EH (cell line): ENCODE results near the gene RBM17.
"Not testable (repeated sequence)": the region's sequence is repeated elsewhere in the genome, so short reads cannot be mapped to it uniquely, and the experiment has no call there.

Experiments
- DNase-seq: peaks from one replicate; pipeline ENCODE4 v3.0.0-alpha.2; 2015; ENCODE audit warnings: low read depth

Gene RBM17

GRCh38 chr10:6088721-6089333 is at the start of gene RBM17:
TSS of gene RBM17 (plus strand) at chr10:6089034. CDS start at chr10:6097066, 8,032 bp downstream.
- DNase-seq, result peak; percentile 92

GRCh38 chr10:6039711-6040110 is 49.1 kb upstream of the RBM17 start:
- DNase-seq, result no peak

- no peak for DNase-seq
Observed at GRCh38 chr10:6040205-6040604, 48.6 kb upstream of the RBM17 start.

DNA sequence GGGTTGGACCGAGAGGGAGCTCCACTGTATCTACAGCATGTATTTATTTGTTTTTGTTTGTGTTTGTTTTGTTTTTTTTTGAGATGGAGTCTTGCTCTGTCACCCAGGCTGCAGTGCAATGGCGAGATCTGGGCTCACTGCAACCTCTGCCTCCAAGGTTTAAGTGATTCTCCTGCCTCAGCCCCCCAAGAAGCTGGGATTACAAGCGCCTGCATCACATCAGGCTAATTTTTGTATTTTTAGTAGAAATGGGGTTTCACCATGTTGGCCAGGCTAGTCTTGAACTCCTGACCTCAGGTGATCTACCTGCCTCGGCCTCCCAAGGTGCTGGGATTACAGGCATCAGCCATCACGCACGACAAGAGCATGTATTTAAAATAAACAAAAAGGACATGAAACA is 45.5 kb upstream of the RBM17 start:
- DNase-seq, result not testable (repeated sequence)

DNA sequence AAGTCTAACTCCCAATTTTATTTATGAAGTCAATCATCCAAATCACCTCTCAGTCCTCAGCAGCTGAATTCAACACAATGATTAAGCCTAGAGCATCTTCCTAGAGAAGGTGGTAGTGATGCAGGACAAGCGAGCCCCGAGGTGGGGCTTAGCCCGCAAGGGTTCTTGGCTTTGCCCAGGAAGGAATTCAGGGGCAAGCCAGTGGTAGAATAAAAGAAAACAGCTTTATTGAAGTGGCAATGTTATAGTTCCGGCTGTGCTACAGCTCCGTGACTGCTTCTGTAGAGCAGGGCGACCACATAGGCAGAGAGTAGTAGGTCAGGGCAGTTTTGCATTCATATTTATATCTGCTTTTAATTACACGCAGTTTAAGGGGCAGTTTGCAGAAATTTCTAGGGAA is 44.8 kb upstream of the RBM17 start:
- no peak for DNase-seq

DNA sequence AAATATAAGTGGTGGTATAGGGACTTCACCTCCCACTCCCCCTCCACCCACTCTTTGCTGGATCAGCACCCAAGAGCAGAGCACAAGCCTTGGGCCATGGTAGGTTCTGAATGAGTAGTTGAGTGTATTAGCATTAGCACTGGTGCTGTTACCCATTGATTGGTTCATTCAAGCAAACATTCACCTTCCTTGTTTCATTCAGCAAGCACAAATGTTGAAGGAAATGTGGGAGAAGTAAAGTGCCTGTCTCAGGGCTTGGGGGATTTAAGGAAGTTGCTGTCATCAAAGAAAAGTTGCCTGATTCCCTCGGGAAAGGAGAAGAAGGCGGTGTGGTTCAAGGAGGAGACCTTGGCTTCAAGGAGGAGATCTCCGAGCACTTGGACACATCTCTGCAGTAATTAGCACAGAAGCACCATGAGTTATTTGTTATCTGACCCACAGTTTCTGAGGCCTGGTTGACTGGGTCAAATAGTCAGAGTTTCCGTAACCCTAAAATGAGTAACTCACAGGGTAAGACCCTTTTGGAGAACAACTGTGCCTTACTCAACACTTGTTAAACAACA is 44.0 kb upstream of the RBM17 start:
- DNase-seq, result no peak

GRCh38 chr10:6045314-6045848 is 43.5 kb upstream of the RBM17 start:
- no peak for DNase-seq

DNA sequence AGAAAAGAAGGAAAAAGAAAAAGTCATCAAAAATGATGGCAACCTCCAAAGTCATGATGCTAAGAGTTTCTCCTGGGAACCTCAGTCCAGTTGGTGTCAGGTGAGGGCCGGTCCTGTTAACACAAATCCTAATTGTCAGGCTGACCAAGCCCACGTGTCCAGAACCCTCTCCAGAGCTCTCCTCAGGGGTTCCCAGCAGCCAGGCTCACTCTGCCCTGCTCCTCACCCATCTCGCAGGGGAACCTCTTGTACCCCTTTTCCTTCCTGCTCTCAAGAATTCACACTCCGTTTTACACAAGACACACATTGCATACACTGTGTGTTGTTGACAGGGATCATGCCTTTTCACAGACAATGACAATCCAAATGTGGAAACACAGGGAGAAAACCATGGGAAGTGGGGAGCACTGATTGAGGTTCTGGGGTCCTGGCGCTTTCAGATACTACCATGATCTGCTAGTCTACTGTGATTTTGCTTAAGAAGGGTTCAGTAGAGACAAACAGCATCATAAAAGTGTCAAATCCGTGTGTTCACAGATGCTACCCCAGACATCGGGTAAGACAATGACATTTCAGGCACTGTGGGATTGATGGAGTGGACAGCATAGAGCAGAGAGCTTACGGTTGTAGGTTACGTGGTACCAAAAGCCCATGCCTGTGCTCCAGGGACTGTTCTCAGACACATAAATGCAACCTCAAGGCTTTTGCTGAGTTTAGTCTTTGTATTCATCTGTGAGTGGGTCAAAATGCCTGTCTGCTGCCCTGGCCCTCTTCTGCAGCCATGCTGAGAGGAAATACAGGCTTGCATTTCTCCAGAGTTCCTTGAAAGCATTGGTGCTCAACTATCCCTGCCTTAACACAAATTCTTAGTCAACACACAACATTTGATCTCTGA is 42.7 kb upstream of the RBM17 start:
- DNase-seq, result no peak

DNA sequence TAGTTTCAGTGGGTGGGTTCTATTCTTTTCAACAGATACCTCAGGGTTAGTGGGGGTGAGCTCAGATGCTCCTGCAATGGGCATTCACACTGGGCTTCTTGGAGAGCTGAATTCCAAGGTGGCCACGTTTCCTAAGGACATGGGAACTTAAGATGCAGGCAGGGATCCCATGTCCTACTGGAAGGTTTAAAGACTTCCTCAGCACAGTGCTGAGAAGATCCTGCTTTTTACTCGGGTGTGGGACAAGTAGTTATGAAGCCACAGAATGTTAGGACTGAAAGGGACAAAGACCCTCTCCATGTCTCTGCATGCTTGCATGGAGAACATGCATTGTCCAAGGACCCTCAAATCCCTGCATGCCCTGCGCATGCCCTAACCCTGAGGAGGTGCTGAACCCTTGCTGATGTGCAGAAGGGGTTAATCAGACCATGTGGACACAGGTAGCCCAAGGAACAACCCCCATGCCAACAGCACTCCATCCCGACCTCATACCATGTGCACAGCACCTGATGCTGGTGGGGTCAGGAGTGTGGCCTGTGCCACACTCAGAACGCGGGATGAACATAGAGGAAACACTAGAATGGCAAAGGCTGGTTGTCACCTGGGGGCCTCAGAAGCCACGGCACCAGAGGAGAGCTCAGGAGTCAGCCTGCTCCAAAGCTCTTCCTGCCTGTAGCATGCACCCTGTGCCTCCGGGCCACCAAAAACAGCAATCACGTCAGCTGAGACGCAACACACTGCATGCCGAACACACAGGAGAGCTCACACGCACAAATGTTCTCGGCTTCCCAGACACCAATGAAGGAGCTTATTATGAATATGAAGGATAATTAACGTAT is 41.8 kb upstream of the RBM17 start:
- no peak for DNase-seq

GRCh38 chr10:6047847-6048246 is 41.0 kb upstream of the RBM17 start:
- no peak for DNase-seq

DNA sequence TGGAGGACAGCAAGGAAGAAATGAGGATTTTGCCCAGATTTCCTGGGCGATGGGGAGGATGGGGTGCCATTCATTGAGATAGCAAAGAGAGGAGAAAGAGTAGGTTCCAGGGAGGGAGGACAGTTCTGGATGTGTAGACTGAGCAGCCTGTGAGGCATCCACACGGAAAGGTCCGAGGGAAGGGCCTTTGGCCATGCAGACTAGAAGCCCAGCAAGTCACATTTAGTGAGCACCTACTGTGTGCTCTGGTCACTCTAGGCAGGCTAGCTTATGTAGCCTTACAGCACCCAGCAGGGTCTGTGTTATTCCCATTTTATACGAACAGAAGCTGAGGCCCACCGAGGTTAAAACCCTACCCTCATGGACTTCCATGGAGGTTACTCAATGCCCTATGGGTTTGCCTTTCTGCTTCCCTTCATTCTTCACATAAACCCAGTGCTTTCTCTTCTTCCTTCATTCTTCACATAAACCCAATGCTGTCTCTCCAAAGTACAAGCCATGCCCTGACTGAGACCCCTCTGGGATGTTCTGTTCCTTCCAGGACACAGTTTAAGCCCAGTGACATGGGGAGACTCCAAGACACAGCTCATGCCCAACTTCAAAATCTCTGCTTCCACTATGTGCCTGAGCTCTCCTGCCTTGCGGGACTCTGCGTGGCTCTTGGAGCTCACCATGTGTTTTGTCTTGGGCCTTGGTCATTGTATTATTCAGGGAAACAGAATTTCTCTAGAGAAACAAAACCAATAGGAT is 40.4 kb upstream of the RBM17 start:
- DNase-seq, result no peak

DNA sequence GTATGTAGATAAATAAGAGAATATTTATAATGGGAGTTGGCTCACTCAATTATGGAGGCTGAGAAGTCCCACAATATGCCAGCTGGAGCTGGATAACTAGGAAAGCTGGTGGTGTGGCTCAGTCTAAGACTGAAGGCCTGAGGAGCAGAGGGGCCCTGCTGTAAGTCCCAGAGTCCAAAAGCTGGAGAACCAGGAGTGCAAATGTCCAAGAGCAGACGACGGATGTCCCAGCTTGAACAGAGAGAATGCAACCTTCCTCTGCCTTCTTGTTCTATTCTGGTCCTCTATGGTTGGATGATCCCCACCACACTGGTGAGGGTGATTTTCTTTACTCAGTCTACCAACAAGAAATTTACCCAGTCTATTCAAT is 39.8 kb upstream of the RBM17 start:
- no peak for DNase-seq

- peak; percentile 63 for DNase-seq
Observed at GRCh38 chr10:6050801-6051445, 37.9 kb upstream of the RBM17 start.

GRCh38 chr10:6052247-6053221 is 36.3 kb upstream of the RBM17 start:
- DNase-seq, result no peak

DNA sequence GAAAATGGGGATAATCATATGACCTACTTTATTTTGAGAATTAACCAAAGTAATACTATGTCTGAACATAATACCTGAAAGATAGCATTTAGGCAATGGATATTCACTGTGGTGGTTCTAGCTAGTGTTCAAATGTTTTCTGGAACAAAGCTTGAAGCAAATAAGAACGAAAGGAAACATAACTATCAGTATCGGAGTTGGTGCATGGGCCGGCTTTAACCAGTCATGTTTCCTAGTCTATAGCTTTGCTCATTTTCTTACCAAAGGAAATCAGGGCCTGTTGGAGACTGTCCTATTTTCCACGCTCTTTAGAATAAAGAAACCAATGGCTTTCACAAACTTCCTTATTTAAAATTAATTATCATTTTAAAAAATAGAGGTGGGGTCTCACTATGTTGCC is 35.5 kb upstream of the RBM17 start:
- DNase-seq, result no peak

GRCh38 chr10:6053816-6054631 is 34.8 kb upstream of the RBM17 start:
- no peak for DNase-seq

GRCh38 chr10:6054884-6055283 is 34.0 kb upstream of the RBM17 start:
- no peak for DNase-seq

DNA sequence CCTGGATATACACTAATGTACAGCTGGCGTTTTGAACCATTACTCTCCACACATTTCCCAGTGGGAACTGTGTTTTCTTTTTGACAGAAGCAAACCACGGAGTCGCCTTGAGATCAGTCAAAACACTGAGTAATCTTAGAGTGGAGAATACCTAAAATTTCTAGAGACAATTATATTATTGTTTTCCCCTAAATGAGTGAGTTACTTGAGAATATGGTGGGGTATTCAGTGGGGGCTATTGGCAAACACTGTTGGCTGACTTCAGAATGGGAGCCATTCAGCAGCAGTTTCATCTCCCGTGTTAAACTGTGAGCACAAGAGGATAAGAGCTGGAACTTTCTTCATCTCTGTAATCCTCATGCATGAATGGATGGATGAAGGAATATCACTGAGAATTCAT is 32.9 kb upstream of the RBM17 start:
- no peak for DNase-seq
